AG04449 (cell line): ENCODE results near the gene MAPKBP1.

Experiments used
- CTCF ChIA-PET: fragments of 350-600 bp; formaldehyde crosslinking; extraction: SDS; loops from one replicate; lab custom pipeline; 2021; ENCODE audit warnings: antibody characterized with exemption; lab: Yijun Ruan, JAX
- POLR2A ChIA-PET: fragments of 400-600, 350-600 bp; formaldehyde crosslinking; extraction: SDS; loops from one replicate; lab custom pipeline; 2020; ENCODE audit warnings: antibody characterized with exemption, inconsistent platforms; lab: Yijun Ruan, JAX
- DNase-seq: peaks from one replicate; pipeline ENCODE4 v3.0.0-alpha.2; 2010; ENCODE audit warnings: low read depth, low spot score
- H3K4me3 ChIP-seq: 2 replicates; pipeline ENCODE4 v1.5.1; 2011; ENCODE audit warnings: low read depth, mild to moderate bottlenecking, control low read depth, low read length
- TF ChIP-seq, protein P1 (sequence below): IDR thresholded peaks from one replicate; pipeline ENCODE4 v1.5.1; 2011; ENCODE audit warnings: mild to moderate bottlenecking, moderate library complexity, low read length, control low read depth, inconsistent platforms; ENCODE audit not compliant: insufficient read depth; ENCODE audit errors: missing control alignments

The MAPKBP1 gene

DNA sequence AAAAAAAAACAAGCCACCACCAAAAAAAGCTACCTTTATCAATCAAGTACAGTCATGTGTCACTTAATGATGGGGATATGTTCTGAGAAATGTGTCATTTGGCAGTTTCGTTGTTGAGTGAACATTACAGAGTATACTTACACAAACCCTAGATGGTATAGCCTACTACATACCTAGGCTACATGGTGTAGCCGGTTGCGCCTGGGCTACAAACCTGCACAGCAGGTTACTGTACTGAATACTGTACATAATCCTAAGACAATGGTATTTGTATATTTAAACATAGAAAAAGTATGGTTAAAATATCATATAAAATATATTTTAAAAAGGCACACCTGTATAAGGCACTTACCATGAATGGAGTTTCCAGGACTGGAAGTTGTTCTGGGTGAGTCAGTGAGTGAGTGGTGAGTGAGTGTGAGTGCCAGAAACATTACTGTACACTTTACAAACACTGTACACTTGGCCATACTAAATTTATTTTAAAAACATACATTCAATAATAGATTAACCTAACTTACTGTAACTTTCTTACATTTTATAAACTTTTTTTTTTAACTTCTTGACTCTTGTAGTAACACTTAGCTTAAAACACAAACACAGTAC lies 27.7 kb downstream of the MAPKBP1 start:
- TF ChIP-seq, protein P1, sequence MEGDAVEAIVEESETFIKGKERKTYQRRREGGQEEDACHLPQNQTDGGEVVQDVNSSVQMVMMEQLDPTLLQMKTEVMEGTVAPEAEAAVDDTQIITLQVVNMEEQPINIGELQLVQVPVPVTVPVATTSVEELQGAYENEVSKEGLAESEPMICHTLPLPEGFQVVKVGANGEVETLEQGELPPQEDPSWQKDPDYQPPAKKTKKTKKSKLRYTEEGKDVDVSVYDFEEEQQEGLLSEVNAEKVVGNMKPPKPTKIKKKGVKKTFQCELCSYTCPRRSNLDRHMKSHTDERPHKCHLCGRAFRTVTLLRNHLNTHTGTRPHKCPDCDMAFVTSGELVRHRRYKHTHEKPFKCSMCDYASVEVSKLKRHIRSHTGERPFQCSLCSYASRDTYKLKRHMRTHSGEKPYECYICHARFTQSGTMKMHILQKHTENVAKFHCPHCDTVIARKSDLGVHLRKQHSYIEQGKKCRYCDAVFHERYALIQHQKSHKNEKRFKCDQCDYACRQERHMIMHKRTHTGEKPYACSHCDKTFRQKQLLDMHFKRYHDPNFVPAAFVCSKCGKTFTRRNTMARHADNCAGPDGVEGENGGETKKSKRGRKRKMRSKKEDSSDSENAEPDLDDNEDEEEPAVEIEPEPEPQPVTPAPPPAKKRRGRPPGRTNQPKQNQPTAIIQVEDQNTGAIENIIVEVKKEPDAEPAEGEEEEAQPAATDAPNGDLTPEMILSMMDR: no peak
- ChIA-PET CTCF (interaction anchor here (0.6 to 17.2 kb wide), 5 partner anchors 9 to 302 kb away, joined by 3 to 756 read pairs (median 3); partner anchors contain the start of gene MAPKBP1), POLR2A (no interaction called here)
- DNase-seq: no peak
- H3K4me3 ChIP-seq: no peak overlapping the region

DNA sequence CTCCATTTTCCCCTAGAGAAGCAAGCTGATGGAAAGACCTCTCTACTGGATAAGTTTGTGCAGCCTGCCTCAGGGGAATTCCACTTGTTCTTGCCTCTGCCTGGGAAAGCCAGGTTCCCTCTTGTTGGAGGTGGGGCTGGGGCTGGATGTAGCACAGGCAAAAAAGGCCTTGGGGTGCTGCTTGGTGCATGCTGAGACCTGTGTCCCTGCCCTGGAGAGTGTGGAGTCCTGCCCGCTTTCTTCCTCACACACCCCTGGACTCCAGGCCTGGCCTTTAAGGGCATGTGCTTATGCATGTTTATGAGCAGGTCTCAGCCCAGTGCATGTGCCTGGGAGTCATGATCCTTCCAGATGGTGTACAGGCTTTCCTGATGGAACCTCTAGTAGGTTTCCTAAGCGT lies 30.1 kb downstream of the MAPKBP1 start:
- TF ChIP-seq, protein P1: no peak
- no peak for DNase-seq
- ChIA-PET POLR2A (no interaction called here), CTCF (interaction anchor here (0.6 to 17.2 kb wide), 5 partner anchors 12 to 338 kb away, joined by 3 to 756 read pairs (median 3); partner anchors contain the start of gene MAPKBP1)
- H3K4me3 ChIP-seq: no peak overlapping the region

DNA sequence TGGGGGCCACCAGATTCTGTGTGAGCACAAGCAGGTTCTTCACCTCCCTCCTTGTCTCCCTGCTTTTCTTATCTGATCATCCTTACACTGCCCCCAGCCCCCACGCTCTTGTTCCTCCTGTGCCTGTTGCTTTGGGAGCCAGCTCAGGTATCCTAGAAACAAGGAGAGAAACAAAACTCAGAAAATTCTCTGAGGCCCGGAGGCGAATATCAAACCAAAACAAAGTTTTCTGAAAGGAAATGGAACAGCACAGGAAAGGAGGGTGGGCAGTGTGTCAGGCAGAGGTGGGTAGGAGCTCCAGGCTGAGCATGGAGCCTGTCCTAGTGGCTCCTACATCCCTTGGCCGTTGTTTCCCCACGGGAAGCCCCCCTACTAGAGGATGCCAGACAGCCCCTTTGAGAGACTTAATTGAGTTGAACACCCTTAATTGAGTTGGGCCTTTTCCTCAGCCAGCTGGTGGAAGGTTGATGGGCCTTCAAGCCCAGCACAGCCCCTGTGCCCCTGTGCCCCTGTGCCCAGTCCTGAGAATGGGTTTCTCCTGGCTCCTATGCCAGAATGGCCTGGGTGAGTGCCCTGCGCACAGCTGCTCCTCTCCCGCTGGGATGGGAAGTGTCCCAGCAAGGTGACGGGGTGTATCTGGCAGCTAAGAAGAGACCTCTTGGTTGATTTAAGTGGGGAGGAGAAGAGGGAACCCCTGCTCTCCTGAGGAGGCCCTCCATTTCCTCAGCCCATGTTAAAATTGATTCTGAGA lies 30.8 kb downstream of the MAPKBP1 start:
- POLR2A ChIA-PET: no interaction called here
- CTCF ChIA-PET: interaction anchor here (0.8 to 17.2 kb wide), 4 partner anchors 13 to 339 kb away, joined by 3 to 756 read pairs (median 4); partner anchors contain the start of gene MAPKBP1
- DNase-seq: no peak
- TF ChIP-seq, protein P1: no peak
- no peak overlapping the region for H3K4me3 ChIP-seq

DNA sequence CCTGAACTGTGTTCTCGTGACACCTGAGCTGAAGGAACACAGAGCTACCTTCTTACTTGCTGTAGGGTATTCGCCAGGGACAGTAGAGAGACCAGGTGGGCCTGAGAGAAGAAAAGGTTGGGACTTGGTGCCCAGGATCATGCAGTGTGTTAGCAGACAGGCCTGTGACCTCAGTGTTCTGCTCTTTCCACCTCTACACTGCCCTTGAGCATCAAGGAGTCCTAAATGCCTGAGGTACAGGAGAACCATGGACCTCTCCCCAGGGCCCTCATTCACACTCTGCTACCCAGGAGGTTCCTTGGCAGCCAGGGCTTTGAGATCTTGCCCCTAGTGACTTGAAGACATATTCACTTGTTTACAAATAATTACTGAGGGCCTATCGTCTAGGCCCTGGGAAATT lies 31.4 kb downstream of the MAPKBP1 start:
- ChIA-PET POLR2A (no interaction called here), CTCF (interaction anchor here (1.7 to 17.2 kb wide), 2 partner anchors 30 to 110 kb away, joined by 3 to 756 read pairs; partner anchors contain the start of gene MAPKBP1)

DNA sequence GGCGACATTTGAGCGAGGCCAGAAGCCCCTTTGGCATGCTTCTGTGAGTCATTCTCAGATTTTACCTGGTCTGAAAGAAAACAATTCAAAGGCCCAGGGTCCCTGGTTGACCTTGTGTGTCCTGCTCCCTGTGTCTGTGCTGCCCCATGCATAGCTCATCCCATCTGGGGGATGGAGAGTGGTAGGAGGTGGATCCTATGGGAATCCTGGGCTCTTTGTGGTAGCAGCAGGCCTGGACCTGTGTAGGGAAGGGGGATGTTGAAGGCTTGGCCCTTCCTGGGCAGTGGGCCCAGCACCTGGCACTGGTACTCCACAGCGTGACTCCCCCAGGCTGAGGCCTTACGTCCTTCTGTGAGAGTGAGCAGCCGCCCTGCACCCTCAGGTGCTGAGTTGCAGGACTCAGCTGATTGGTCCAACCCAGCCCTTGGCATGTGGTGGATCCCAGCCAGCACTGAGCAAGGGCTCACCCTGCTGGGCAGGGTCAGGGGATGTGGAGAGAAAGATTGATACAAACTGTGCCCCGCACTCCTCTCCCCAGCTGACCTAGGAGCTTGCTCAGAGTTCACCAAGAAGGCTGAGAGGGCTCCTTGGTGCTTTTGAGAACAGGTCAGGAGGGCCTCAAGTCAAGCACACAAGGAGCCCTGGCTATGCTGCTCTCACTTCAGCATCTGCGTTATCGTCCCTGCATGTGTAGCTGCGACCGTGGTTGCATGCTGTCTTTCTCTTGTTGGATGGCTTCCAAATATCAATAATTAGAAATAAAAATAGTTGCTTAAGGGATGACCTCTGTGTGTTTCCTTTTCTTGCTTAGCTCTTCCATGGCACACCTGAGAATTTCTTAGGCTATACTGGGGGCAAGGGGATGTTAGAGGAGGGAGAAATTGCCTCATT lies 32.3 kb downstream of the MAPKBP1 start:
- POLR2A ChIA-PET: no interaction called here
- TF ChIP-seq, protein P1: no peak
- no peak overlapping the region for H3K4me3 ChIP-seq
- CTCF ChIA-PET: interaction anchor here (1.0 to 17.2 kb wide), 4 partner anchors 9 to 340 kb away, joined by 4 to 756 read pairs (median 4); partner anchors contain the start of gene MAPKBP1
- DNase-seq: no peak

More for the DNA sequence above, 31.4 kb downstream of the MAPKBP1 start:
- no peak for DNase-seq
- TF ChIP-seq, protein P1: no peak
- no peak overlapping the region for H3K4me3 ChIP-seq
